K562 (cell line): ENCODE measurements around the gene PTPRR.

Experiments
- FOXP1 ChIP-seq: sonication (generic); formaldehyde crosslinking; IDR thresholded peaks from 2 replicates; pipeline ENCODE4 v1.8.0; 2022; ENCODE audit warnings: mild to moderate bottlenecking, missing genetic modification reagents
- HDAC6 ChIP-seq: IDR thresholded peaks from 2 replicates; pipeline ENCODE4 v1.6.1; 2012; ENCODE audit warnings: low read depth, mild to moderate bottlenecking, control low read depth, inconsistent platforms, low read length, moderate library complexity
- NCOR1 ChIP-seq: fragments of 450-650 bp; IDR thresholded peaks from 2 replicates; pipeline ENCODE4 v1.6.1; 2016; ENCODE audit warnings: mild to moderate bottlenecking, moderate library complexity

DNA sequence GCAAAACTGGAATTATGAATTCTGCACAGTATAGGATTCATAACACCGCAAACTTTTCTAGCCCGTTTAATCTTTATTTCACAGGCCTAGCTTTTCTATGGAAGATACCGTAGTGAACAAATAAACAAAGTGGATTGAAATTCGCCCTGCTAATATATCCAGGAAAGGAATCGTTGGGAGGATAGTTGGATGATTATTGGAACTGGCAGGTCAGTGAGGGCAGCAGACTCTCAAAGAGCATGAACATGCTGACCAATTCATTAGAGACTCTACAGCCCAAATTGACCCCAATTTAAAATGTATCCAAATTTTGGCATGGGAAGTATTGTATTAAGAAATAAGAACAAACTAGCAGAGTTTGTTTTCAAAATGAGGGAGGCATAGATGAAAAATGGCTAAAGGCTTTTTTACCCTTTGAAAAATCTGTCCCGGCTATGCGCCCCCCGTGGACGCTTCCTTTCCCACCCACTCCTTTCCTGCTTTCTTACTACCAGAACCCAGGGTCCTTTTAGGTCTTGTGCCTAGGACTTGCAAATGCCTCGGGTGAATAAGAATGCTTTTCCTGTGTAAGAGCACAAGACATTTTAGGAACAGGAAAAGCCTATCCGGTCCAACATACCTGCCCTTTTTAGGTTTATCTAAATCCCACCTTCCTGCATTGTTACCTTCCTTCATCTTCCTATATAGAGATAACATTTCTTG lies 198.7 kb downstream of the PTPRR start:
- no peak for TF ChIP-seq FOXP1 (CRISPR knock-in tag)
- no peak for TF ChIP-seq HDAC6
- no peak for TF ChIP-seq NCOR1
